KG1 (cell line): ENCODE data around the gene TMEM14C.

Experiments
- DNase-seq: peaks from one replicate; lab custom pipeline; 2025; lab: John Stamatoyannopoulos, UW

TMEM14C gene

GRCh38 chr6:10722820-10723566, at the start of gene TMEM14C:
TSS of gene TMEM14C (plus strand) at chr6:10723070. CDS start at chr6:10724614, 1,544 bp downstream.
- peak; percentile 79 for DNase-seq

- DNase-seq = no peak
Measured at GRCh38 chr6:10676403-10676802, 46.5 kb upstream of the TMEM14C start.

GRCh38 chr6:10678456-10678855, 44.4 kb upstream of the TMEM14C start:
- no peak for DNase-seq

DNA sequence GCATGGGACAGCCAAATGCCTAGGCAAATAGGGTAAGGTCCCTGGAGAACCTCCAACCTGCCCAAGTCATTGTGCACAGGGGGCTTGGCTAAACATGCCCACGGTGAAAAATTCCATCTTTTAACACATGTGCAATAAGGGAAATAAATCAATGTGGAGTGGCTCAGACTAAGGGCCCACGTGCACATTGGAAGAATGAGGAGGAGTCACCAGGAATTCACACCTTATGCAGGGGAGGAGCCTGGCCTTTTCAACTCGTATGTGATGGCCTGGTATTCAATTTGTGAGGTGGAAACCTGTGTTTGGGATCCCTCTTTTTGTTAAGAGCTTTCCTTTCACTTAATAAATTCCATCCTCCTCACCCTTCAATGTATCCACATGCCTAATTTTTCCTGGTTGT, 41.1 kb upstream of the TMEM14C start:
- no peak for DNase-seq

DNA sequence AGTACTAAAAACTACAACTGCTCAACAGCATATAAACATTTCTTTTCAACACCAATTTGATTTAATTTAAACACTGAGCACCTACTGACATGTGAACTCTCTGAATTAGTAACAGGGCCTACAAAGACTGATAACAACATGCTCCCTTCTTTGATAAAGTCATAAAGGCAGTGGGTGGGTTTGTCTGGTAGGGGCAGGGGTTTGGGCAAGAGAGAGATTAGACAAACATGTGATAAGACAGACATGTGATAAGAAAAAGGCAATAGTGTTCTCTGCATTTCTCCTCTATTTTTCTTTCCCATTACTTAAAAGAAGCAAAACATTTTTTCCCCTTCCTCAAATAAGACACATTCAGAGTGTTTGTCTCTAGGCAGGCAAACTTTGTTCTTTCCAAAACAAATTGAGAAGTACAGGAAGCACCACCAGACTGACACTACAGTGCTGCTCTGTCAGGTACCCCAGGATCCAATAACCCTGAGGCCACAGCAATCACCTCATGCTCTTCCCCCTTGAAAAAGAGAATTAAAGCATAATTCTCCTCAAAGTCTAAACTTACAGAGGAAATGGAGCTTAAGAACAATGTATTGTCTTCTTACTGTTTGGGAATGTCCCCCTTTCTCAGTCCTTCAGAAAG, 40.4 kb upstream of the TMEM14C start:
- no peak for DNase-seq

DNA sequence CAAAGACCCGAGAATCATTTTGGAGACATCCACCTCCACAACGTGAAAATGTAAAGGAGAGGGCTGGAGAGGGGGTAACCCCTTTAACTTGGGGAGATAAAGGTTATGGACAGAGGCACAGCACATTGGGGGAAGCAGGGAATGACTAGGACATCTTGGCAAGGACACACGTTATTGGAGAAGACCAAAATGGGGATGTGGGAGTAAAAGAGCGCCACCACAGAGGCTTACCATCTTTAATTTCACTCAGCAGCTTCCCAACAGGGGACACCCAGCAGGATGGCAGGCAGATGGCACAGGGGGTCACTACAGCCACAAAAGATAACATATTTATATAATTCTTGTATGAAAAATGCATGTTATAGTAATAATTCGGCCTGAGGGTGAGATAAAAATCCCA, 38.3 kb upstream of the TMEM14C start:
- no peak for DNase-seq

GRCh38 chr6:10685092-10685915, 37.6 kb upstream of the TMEM14C start:
- DNase-seq = no peak

DNA sequence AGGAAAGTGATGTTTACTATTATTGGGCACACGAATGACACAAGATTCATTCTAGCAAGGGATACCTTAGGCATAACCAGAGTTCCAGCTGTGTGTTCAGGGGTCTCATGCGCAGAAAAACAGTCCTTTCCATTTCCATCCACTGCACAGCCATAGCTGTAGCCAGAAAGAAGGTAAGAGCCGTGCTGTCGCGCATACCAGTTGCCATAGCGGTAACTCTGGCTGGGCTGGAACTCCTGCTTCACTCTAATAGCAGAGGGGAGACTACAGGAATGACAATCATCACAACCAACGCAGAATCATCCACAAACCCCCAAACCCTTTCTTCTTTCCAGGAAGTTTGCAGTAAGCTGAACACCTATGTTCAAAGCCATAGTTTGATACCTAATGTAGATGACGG, 36.0 kb upstream of the TMEM14C start:
- DNase-seq = no peak

GRCh38 chr6:10687582-10687981, 35.3 kb upstream of the TMEM14C start:
- no peak for DNase-seq

GRCh38 chr6:10690651-10691445, 32.0 kb upstream of the TMEM14C start:
- no peak for DNase-seq

- no peak for DNase-seq
Measured at GRCh38 chr6:10692965-10693538, 29.8 kb upstream of the TMEM14C start.

- DNase-seq = peak; percentile 93
Measured at GRCh38 chr6:10694302-10695085, 28.4 kb upstream of the TMEM14C start, which contains the start of the genes C6orf52 and PAK1IP1. TSS of gene C6orf52 (minus strand) at chr6:10694616. CDS start at chr6:10687550, 7,066 bp downstream. TSS of gene PAK1IP1 (plus strand) at chr6:10694972. CDS start at chr6:10694986, 14 bp downstream.

DNA sequence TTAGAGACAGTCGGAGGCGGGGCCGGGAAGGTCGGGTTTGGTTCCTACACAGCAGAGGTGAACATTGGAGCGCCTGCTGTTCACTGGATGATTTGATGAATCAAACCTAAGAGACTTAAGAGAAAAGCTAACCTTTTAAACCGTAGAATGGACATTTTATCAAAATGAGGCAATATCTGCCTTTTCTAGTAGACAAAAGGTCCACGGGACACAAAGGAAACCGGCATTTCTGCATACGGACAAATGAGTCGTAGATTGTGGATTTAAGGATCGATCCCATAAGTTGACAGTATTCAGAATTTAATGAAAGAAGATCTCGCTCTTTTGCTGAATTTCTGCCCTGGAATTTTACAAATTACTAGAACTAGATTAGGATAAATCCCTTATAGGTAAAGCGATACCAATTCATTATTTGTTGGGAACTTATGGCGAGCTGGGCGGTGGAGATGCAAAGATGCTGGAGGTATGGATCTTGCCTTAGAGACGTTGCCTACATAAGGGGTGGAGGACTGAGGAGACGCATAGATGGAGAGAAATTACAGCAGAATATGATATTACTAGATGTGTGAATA, 27.7 kb upstream of the TMEM14C start:
- DNase-seq = no peak

- DNase-seq = no peak
Measured at GRCh38 chr6:10696655-10697054, 26.2 kb upstream of the TMEM14C start.

- no peak for DNase-seq
Measured at GRCh38 chr6:10713962-10714361, 8.9 kb upstream of the TMEM14C start.

- peak; percentile 3 for DNase-seq
Measured at GRCh38 chr6:10719296-10719963, 3.4 kb upstream of the TMEM14C start.

DNA sequence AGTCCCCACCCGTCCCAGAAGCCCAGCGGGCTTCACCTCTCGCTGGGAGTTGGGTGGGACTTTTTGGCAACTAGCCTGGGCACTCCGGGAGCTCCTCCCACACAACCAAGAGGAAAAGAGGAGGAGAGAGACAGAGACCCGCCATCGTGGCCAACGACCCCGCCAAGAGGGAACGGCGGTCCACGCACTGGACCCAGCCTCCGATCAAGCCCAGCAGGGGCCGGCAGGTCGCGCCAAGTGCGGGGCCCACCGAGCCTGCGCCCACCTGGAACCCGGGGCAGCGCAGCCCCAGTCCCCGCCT, 3.0 kb upstream of the TMEM14C start:
- DNase-seq = no peak

GRCh38 chr6:10720265-10720959, 2.5 kb upstream of the TMEM14C start:
- DNase-seq = peak; percentile 67
